H1 (cell line): ENCODE data around the gene ELMOD1. TPM values are rescaled to one million over a fixed set of nuclear protein-coding genes. Genes with fewer than 3 reads are reported as not detected.

Source experiments
- CTCF ChIA-PET: fragments of 300-600 bp; sonication (Branson Sonifier 250); formaldehyde crosslinking; loops from one replicate; lab custom pipeline; 2021; ENCODE audit not compliant: partially characterized antibody; lab: Charles Lee
- POLR2A ChIA-PET: fragments of 300-600 bp; sonication (Branson Sonifier 250); formaldehyde crosslinking; loops from one replicate; lab custom pipeline; 2021; ENCODE audit warnings: inconsistent platforms; ENCODE audit not compliant: partially characterized antibody; lab: Charles Lee
- DNase-seq, 2 experiments: peaks; one replicate each; pipeline versions ENCODE4 v3.0.0 to v3.0.0-alpha.2; 2010 to 2022; ENCODE audit warnings: low spot score in 2 of 2, low read depth in 1 of 2, mixed read lengths in 1 of 2
- FAIRE-seq: peaks from 2 replicates; lab custom pipeline; 2011; peaks lifted over from hg19 to GRCh38; lab: Jason Lieb, UNC
- H2AFZ ChIP-seq: 2 replicates; pipeline ENCODE4 v1.8.1; 2012; ENCODE audit warnings: low read length, inconsistent platforms
- H2AK5ac ChIP-seq: 2 replicates; pipeline ENCODE4 v1.6.1; 2013; ENCODE audit warnings: low read depth, low read length
- H2BK120ac ChIP-seq: replicated peaks from 2 replicates; pipeline ENCODE3; 2013; ENCODE audit warnings: low read depth, low read length, inconsistent platforms
- H2BK12ac ChIP-seq: 2 replicates; pipeline ENCODE4 v1.6.1; 2013; ENCODE audit warnings: low read depth, low read length
- H2BK15ac ChIP-seq: 2 replicates; pipeline ENCODE4 v1.6.1; 2013; ENCODE audit warnings: low read length
- H2BK20ac ChIP-seq: 2 replicates; pipeline ENCODE4 v1.6.1; 2013; ENCODE audit warnings: low read length
- H2BK5ac ChIP-seq: 2 replicates; pipeline ENCODE4 v1.6.1; 2013; ENCODE audit warnings: low read depth, low read length
- H3K14ac ChIP-seq: 2 replicates; pipeline ENCODE4 v1.6.1; 2013; ENCODE audit warnings: inconsistent platforms; ENCODE audit not compliant: insufficient read length
- H3K18ac ChIP-seq: 2 replicates; pipeline ENCODE4 v1.6.1; 2013; ENCODE audit warnings: low read length; ENCODE audit errors: extremely low read depth
- H3K23ac ChIP-seq: 2 replicates; pipeline ENCODE4 v1.6.1; 2013; ENCODE audit warnings: inconsistent platforms; ENCODE audit not compliant: insufficient read length
- H3K23me2 ChIP-seq: 2 replicates; pipeline ENCODE4 v1.6.1; 2013; ENCODE audit warnings: low read depth, low read length
- H3K27ac ChIP-seq: 2 replicates; pipeline ENCODE4 v1.6.1; 2011; ENCODE audit warnings: low read depth, low read length, inconsistent platforms
- H3K27me3 ChIP-seq, 4 experiments: replicated peaks in 1 of 4; 1 replicate in 1 of 4; 2 replicates in 3 of 4; pipeline versions ENCODE4 v1.6.1 to v1.8.1; 2011 to 2013; ENCODE audit warnings: low read length in 3 of 4, mild to moderate bottlenecking in 3 of 4, inconsistent platforms in 2 of 4, mixed read lengths in 2 of 4, moderate library complexity in 1 of 4; ENCODE audit not compliant: control insufficient read depth in 3 of 4, insufficient read depth in 3 of 4; ENCODE audit errors: extremely low read depth in 1 of 4
- H3K36me3 ChIP-seq, 4 experiments: 2 replicates each; pipeline versions ENCODE4 v1.6.1 to v1.8.1; 2011 to 2013; ENCODE audit warnings: mild to moderate bottlenecking in 4 of 4, low read length in 3 of 4, moderate library complexity in 2 of 4, control low read depth in 1 of 4, inconsistent platforms in 1 of 4; ENCODE audit not compliant: insufficient read depth in 4 of 4, control insufficient read depth in 2 of 4
- H3K4ac ChIP-seq: replicated peaks from 2 replicates; pipeline ENCODE3; 2013; ENCODE audit warnings: low read length, low read depth, mixed read lengths, inconsistent platforms; ENCODE audit not compliant: insufficient read length
- H3K4me1 ChIP-seq, 4 experiments: replicated peaks in 1 of 4; 1 replicate in 1 of 4; 2 replicates in 3 of 4; pipeline versions ENCODE4 v1.6.1 to v1.8.1; 2011 to 2013; ENCODE audit warnings: low read length in 3 of 4, inconsistent platforms in 2 of 4, mixed read lengths in 1 of 4; ENCODE audit not compliant: insufficient read depth in 4 of 4, control insufficient read depth in 3 of 4
- H3K4me2 ChIP-seq, 2 experiments: 2 replicates each; pipeline versions ENCODE4 v1.6.1 to v1.8.1; 2011 to 2013; ENCODE audit warnings: low read depth in 2 of 2, low read length in 2 of 2, control low read depth in 1 of 2, inconsistent platforms in 1 of 2, mild to moderate bottlenecking in 1 of 2; ENCODE audit not compliant: insufficient read depth in 1 of 2
- H3K4me3 ChIP-seq, 4 experiments: fragments of 200-600, 300-600 bp in 1 of 4; sonication (generic), shearing (Covaris generic), sonication (Bioruptor Twin) in 1 of 4; 2 replicates each; pipeline versions ENCODE4 v1.5.1 to v1.8.1; 2011 to 2016; ENCODE audit warnings: low read length in 4 of 4, low read depth in 3 of 4, control low read depth in 2 of 4, inconsistent platforms in 2 of 4, mild to moderate bottlenecking in 2 of 4, mixed read lengths in 1 of 4, moderate library complexity in 1 of 4; ENCODE audit not compliant: insufficient read depth in 2 of 4; ENCODE audit errors: extremely low read depth in 1 of 4
- H3K56ac ChIP-seq: replicated peaks from 2 replicates; pipeline ENCODE3; 2013; ENCODE audit warnings: low read depth, mild to moderate bottlenecking, mixed read lengths, low read length, inconsistent platforms; ENCODE audit not compliant: insufficient read length
- H3K79me1 ChIP-seq: 2 replicates; pipeline ENCODE4 v1.6.1; 2013; ENCODE audit warnings: low read depth, low read length, control low read depth
- H3K79me2 ChIP-seq, 2 experiments: 2 replicates each; pipeline versions ENCODE4 v1.6.1 to v1.8.1; 2012 to 2013; ENCODE audit warnings: low read length in 2 of 2, mild to moderate bottlenecking in 2 of 2, inconsistent platforms in 1 of 2; ENCODE audit not compliant: insufficient read depth in 2 of 2, control insufficient read depth in 1 of 2
- H3K9ac ChIP-seq, 4 experiments: replicated peaks in 1 of 4; 1 replicate in 1 of 4; 2 replicates in 3 of 4; pipeline versions ENCODE4 v1.6.1 to v1.8.1; 2011 to 2013; ENCODE audit warnings: low read depth in 3 of 4, low read length in 3 of 4, control low read depth in 2 of 4, mild to moderate bottlenecking in 2 of 4, moderate library complexity in 2 of 4, inconsistent platforms in 1 of 4; ENCODE audit errors: extremely low read depth in 1 of 4
- H3K9me3 ChIP-seq, 2 experiments: 2 replicates each; pipeline versions ENCODE4 v1.6.1 to v1.8.1; 2012 to 2013; ENCODE audit warnings: mild to moderate bottlenecking in 2 of 2, moderate library complexity in 2 of 2, control low read depth in 1 of 2, inconsistent platforms in 1 of 2, low read depth in 1 of 2, low read length in 1 of 2, mixed read lengths in 1 of 2; ENCODE audit not compliant: insufficient read depth in 2 of 2
- H4K20me1 ChIP-seq, 2 experiments: replicated peaks in 1 of 2; 2 replicates each; pipeline versions ENCODE3 to v1.8.1; 2011 to 2013; ENCODE audit warnings: inconsistent platforms in 2 of 2, low read length in 2 of 2, mild to moderate bottlenecking in 1 of 2; ENCODE audit not compliant: insufficient read depth in 2 of 2, control insufficient read depth in 1 of 2
- H4K5ac ChIP-seq: 2 replicates; pipeline ENCODE4 v1.6.1; 2013; ENCODE audit warnings: low read length, low read depth, mixed read lengths, inconsistent platforms; ENCODE audit not compliant: insufficient read length
- H4K8ac ChIP-seq: 2 replicates; pipeline ENCODE4 v1.8.0; 2013; ENCODE audit warnings: mild to moderate bottlenecking, moderate library complexity, low read length, inconsistent platforms; ENCODE audit not compliant: insufficient read depth; ENCODE audit errors: extremely low read depth
- H4K91ac ChIP-seq: replicated peaks from 2 replicates; pipeline ENCODE3; 2013; ENCODE audit warnings: low read length, mixed read lengths, inconsistent platforms; ENCODE audit not compliant: insufficient read length
- ATF3 ChIP-seq: IDR thresholded peaks from 2 replicates; pipeline ENCODE4 v1.6.1; 2011; ENCODE audit warnings: low read depth, mild to moderate bottlenecking, low read length; ENCODE audit not compliant: insufficient read depth
- CHD1 ChIP-seq: IDR thresholded peaks from 2 replicates; pipeline ENCODE4 v1.6.1; 2012; ENCODE audit warnings: low read depth, low read length, improper control_type of control experiment
- JUN ChIP-seq: IDR thresholded peaks from 2 replicates; pipeline ENCODE4 v1.6.1; 2011; ENCODE audit warnings: low read depth, mild to moderate bottlenecking, improper control_type of control experiment, low read length
- JUND ChIP-seq: IDR thresholded peaks from 2 replicates; pipeline ENCODE4 v1.6.1; 2011; ENCODE audit warnings: mild to moderate bottlenecking, improper control_type of control experiment, low read length
- NANOG ChIP-seq: IDR thresholded peaks from 2 replicates; pipeline ENCODE4 v1.6.1; 2011; ENCODE audit warnings: low read length, low read depth, mild to moderate bottlenecking, inconsistent platforms; ENCODE audit not compliant: insufficient read depth, poor library complexity, severe bottlenecking
- NRF1 ChIP-seq: IDR thresholded peaks from 2 replicates; pipeline ENCODE4 v1.6.1; 2011; ENCODE audit warnings: mild to moderate bottlenecking, low read depth, low read length, improper control_type of control experiment
- POLR2AphosphoS5 ChIP-seq: IDR thresholded peaks from 2 replicates; pipeline ENCODE4 v1.6.1; 2011; ENCODE audit warnings: low read depth, low read length
- RAD21 ChIP-seq, 2 experiments: IDR thresholded peaks in 1 of 2; conservative IDR thresholded peaks in 1 of 2; 2 replicates each; pipeline ENCODE4 v1.6.1; 2011; ENCODE audit warnings: low read depth in 2 of 2, low read length in 2 of 2, improper control_type of control experiment in 1 of 2, inconsistent platforms in 1 of 2, mild to moderate bottlenecking in 1 of 2, moderate library complexity in 1 of 2
- RBBP5 ChIP-seq: IDR thresholded peaks from 2 replicates; pipeline ENCODE4 v1.7.1; 2012; ENCODE audit warnings: low read depth, mild to moderate bottlenecking, inconsistent platforms, low read length, moderate library complexity, borderline replicate concordance
- RFX5 ChIP-seq: IDR thresholded peaks from 2 replicates; pipeline ENCODE4 v1.6.1; 2011; ENCODE audit warnings: low read depth, low read length, improper control_type of control experiment, borderline replicate concordance
- WGBS, 2 experiments: shearing (Covaris generic) in 1 of 2; methylation state at CpG; one replicate each; pipeline versions ENCODE4 v1.1.6 to v1.1.7; 2013 to 2015; ENCODE audit warnings: low lambda C conversion rate in 2 of 2, mixed read lengths in 2 of 2, inconsistent platforms in 1 of 2, low coverage in 1 of 2, missing lambda C conversion rate in 1 of 2; ENCODE audit not compliant: insufficient replicate concordance in 2 of 2, insufficient coverage in 1 of 2, insufficient read length in 1 of 2; ENCODE audit errors: extremely low coverage in 1 of 2, missing lambda C conversion rate in 1 of 2; 5-methylcytosine and 5-hydroxymethylcytosine counted together
- polyA plus RNA-seq, 7 experiments: library from polyadenylated mRNA; depleted of rRNA in 3 of 7; stranded (reverse) in 5 of 7; unstranded in 2 of 7; fragments of >200 nt in 5 of 7; fragments of 200-250 nt in 2 of 7; gene quantifications; 1 replicate in 5 of 7; 2 replicates in 1 of 7; 4 replicates in 1 of 7; pipeline versions ENCODE4 v1.2.1 to v1.2.3, GENCODE V29; 2011 to 2013; ENCODE audit warnings: missing spikeins in 2 of 7, mixed read lengths in 2 of 7
- total RNA-seq: library from RNA; stranded (reverse); fragmentation: NEBNext Ultra II Directional; extraction: Animal tissue kit (Norgen Biotek cat#: 25700); gene quantifications from 2 replicates; pipeline ENCODE4 v1.2.1, GENCODE V29; 2021
- TF ChIP-seq, protein P1 (sequence below): IDR thresholded peaks from 2 replicates; pipeline ENCODE4 v1.6.1; 2012; ENCODE audit warnings: inconsistent platforms

Gene ELMOD1
- total and polyA plus RNA-seq, 2 of the 8 experiments (the other 6 are each of a cell fraction or from before 2014, with no cell fraction given) = 0.47 to 1.6 TPM

DNA sequence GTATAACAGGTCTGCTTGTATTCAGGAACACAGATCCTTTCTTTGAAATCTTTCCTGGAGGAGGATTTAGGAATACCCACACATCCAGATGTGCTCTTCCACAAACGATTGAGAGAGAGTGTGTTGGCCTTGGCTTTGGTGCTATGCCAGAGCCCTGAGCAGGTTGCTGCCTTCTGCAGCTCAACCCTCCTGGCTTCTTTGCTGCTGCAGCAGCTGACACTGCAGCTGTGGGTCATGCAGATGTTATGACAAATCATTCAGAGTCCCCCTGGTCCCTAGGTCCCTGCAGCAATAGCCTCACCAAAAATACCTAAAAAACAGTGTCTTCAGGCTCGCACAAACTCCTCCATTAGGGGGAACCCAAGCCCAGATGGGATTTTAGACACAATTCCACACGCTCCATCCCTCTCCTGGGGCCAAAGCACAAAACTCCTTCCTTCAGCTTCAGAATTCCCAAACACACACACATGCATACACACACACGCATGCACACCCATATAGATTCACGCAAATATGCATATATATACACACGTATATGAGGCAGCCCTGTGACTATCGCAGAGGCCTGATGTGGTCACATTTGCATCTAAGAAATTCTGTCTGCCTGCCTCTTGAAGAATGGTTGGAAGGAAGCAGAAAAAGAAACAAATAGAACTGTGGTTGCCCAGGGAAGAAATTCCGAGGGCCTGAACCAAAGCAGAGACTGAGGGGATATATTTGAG is 85.5 kb downstream of the ELMOD1 start:
- Histone ChIP-seq H3K14ac (no peak overlapping the region), H3K23me2 (no peaks in the 10 kb centered on the region), H4K5ac (no peak overlapping the region), H2BK120ac (no peak overlapping the region), H3K4me1 (no peaks in the 10 kb centered on the region), H3K9me3 (no peaks in the 10 kb centered on the region), H3K9ac (no peak overlapping the region), H2BK20ac (no peak overlapping the region), H2AK5ac (no peak overlapping the region), H3K18ac (no peak overlapping the region), H3K4me2 (no peak overlapping the region), H3K27me3 (no peaks in the 10 kb centered on the region), H3K4ac (no peak overlapping the region), H2BK5ac (no peak overlapping the region), H3K56ac (no peak overlapping the region), H2BK12ac (no peak overlapping the region), H3K79me1 (no peaks in the 10 kb centered on the region), H4K20me1 (no peaks in the 10 kb centered on the region), H2AFZ (no peak overlapping the region), H3K79me2 (no peaks in the 10 kb centered on the region), H3K36me3 (no peaks in the 10 kb centered on the region), H2BK15ac (no peak overlapping the region), H4K8ac (no peak overlapping the region), H3K27ac (no peak overlapping the region), H3K4me3 (no peak overlapping the region), H3K23ac (no peak overlapping the region), H4K91ac (no peak overlapping the region)
- CTCF ChIA-PET = interaction anchor here (0.6 to 3.8 kb wide), 11 partner anchors 9 to 128 kb away, joined by 3 to 32 read pairs (median 5); no protein-coding TSS in a partner anchor
- POLR2A ChIA-PET = no interaction called here
- 89% methylated on average over 8 of the region's 8 CpGs; no CpG with 5 or more reads in 1 of the 2 experiments for WGBS, 2 experiments
- DNase-seq (no peak), FAIRE-seq (no peak)
- TF ChIP-seq CHD1 (no peak), JUND (no peak), RAD21 (IDR thresholded peaks at IDR 0.05 in 1 of 2, conservative IDR thresholded peaks at IDR 0.05 in 1 of 2; ENCODE audit: low read depth in 2 of 2, low read length in 2 of 2) (no peak), JUN (no peak), NRF1 (no peak), RBBP5 (no peak), POLR2AphosphoS5 (no peak), NANOG (no peak), RFX5 (no peak), ATF3 (no peak)
- TF ChIP-seq, protein P1, sequence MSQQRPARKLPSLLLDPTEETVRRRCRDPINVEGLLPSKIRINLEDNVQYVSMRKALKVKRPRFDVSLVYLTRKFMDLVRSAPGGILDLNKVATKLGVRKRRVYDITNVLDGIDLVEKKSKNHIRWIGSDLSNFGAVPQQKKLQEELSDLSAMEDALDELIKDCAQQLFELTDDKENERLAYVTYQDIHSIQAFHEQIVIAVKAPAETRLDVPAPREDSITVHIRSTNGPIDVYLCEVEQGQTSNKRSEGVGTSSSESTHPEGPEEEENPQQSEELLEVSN = no peak
